Stimulated activated CD8-positive, alpha-beta memory T cell treated with anti-CD3 and anti-CD28 coated beads, Interleukin-4, amount 100 ng/mL, for 24 hours (primary cell): ENCODE measurements around the gene PPM1B.
"Not testable (repeated sequence)": the region's sequence is repeated elsewhere in the genome, so short reads cannot be mapped to it uniquely, and the experiment has no call there.

Source experiments
- DNase-seq: peaks from one replicate; pipeline ENCODE4 v3.0.0-alpha.2; 2020; ENCODE audit warnings: low read depth

PPM1B gene

DNA sequence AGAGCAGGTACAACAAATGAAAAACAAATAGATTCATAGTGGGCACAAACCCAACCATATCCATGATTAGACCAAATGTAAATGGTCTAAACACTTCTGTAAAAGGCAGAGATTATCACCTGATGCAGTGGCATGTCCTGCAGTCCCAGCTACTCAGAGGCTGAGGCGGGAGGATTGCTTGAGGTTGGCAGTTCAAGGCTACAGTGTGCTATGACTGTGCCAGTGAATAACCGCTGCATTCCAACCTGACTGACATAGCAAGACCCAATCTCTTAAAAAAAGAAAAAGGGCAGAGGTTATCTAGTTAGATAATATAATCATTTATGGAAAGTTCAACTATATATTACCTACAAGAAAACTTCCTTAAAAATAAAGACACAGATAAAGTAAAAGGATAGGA lies 85.3 kb downstream of the PPM1B start:
- no peak for DNase-seq

DNA sequence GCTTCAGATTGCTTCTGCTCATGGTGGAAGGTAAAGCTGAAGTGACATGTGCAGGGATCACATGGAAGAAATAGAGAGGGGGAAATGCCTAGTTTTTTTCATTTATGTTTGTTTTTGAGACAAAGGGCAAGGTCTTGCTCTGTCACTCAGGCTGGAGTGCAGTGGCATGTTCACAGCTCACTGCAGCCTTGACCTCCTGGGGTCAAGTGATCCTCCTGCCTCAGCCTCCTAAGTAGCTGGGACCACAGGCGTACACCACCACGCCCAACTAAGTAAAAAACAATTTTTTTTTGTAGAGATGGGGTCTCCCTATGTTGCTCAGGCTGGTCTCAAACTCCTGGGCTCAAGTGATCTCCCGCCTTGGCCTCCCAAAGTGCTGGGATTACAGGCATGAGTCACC lies 87.0 kb downstream of the PPM1B start:
- DNase-seq = not testable (repeated sequence)

DNA sequence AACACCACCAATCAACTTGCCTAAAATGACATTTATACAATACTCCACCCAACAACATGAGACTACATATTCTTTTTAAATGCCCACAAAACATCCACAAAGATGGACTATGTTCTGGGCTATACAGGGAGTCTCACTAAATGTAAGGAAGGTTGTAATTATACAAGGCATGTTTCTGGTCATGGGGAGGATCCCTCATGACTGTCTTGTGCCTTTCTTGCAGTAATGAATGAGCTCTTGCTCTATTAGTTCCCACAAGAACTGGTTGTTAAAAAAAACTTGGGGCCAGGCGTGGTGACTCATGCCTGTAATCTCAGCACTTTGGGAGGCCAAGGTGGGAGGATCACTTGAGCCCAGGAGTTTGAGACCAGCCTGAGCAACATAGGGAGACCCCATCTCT lies 89.1 kb downstream of the PPM1B start:
- DNase-seq = not testable (repeated sequence)

DNA sequence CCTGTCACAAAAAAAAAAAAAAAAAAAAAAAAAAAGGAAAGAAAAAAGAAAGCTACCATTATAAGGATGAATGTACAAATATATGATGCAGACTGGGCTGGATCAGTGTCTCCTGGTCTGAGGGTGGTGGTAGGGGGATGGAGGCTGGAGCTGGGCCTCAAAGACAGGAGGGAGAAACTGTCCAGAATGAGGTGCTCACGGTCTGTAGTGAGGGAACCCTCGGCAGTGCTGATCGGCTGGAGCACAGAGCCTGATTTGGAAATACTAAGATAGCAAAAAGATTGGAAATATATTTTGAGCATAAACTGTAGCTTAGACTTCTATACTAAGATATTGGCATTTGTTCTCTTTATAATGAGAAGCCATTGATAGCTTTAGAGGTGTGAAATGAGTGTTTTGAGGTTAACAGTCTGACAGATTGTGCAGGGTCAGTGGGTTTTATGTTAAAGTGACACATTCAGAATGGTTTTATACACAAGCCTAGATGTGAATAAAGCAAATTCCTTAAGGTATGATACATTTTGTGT lies 98.7 kb downstream of the PPM1B start:
- no peak for DNase-seq

DNA sequence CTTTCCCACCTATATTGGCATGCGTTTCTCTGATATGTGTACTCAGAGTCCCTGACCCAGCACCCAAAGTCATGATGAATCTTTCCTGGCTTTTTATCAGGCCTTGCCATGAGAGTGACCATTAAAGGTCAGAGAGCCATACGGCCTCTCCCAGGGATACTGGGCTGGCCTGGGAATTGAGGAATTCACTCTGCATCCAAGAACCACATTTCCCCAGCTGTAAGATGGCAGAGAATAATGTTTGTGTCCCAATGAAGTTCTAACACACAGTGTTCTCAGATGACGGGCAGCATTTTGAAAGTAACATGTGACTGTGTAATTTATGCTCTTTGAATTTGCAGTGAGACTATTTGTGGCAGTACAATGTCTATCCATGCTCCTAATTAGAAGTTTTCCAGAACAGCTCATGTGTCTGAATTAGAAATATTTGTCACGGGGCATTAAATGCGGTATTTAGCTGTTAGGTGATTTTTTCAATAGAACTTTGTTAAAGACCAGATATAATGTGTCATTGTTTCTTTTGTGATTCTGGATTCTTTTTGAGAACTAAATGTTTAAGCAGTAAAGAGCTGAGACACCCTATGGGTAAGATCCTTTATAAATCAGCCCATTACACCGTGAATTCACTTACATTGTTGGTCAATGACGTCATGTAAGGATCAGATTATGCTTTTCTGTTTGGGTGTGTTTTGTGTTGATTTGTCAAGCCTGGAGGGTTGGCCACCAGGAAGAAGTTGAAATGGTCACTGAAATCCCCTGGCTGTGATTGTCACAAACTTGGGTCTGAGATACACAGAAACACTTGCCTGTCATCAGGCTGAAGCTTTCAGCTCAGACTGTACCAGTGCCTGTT lies 99.3 kb downstream of the PPM1B start:
- no peak for DNase-seq

DNA sequence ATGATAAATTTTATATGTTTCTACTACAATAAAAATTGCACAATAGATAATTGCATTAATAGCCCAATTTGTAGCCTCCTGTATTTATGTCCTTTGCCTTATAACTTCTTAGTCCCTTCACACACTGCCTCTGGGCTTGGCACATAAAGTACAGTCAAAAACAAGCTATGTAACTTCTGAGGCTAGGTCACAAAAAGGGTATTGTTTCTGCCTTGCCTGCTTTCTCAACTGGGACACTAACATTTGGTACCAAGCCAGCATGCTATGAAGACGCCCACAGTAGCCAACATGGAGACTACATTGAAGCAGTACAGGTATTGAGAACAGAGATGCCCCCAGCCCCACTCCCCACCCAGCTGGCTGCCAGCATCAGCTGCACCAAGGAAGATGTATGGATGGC lies 101.2 kb downstream of the PPM1B start:
- no peak for DNase-seq

DNA sequence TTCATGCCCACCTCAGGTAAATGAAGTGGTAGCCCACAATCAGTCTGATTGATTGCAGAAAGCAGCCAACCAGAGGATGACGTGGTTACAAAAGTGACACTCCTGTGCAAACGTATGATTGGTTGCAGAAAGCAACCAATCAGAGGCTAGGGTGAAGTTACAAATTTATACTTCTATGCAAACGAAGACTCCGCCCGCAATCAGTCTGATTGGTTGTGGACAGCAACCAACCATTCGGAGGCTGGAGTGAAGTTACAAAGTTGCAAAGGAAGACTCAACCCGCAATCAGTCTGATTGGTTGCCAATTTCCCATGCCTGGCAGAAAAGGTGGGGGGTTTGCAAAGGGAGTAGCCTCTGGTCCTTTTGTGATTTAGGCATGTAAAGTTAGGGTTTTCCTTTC lies 102.6 kb downstream of the PPM1B start:
- DNase-seq = no peak

DNA sequence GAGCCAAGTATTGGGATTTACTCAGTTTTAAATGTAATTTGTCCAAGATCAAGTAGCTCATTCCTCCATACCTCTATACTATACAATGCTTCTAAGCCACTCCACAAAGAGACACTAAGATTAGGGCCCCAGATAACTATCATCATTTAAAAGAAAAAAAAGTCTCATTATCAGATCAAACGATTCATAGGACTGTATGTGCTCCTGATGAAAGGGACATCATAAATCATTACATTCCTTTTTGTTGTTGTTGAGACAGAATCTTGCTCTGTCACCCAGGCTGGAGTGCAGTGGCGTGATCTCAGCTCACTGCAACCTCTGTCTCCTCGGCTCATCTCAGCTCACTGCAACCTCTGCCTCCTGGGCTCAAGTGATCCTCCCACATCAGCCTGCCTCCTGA lies 104.4 kb downstream of the PPM1B start:
- no peak for DNase-seq

DNA sequence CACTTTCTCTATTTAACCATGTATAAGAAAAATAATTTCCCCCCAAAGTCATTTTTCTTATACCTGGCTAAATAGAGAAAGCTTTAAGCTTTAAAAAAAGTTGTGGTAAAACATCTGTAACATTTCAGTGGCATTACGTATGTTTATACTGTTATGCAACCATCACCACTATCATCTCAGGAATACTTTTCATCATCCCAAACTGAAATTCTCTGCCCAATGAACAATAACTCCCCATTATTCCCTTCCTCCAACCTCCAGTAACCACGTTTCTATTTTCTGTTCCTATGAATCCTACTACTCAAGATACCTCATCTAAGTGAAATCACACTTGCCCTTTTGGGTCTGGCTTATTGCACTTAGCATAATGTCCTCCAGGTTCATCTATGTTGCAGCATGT lies 104.9 kb downstream of the PPM1B start:
- DNase-seq = no peak

DNA sequence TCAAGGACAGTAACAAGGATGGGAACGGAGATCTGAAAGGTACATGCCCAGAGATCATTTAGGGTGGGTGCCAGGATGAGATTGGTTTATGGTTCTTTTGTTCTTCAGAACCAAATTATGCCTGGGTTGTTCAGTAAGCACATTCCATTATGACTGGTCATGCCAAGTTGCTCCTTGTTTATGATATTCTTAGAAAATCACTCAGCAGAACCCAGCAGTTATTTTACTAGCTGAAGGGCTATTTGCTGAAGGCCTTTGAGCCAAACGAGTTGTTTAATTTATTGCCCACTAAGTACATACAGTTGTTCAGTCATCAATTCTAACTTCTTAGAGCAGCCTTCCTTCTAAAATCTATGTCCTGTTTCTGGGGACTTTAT lies 107.2 kb downstream of the PPM1B start:
- no peak for DNase-seq

DNA sequence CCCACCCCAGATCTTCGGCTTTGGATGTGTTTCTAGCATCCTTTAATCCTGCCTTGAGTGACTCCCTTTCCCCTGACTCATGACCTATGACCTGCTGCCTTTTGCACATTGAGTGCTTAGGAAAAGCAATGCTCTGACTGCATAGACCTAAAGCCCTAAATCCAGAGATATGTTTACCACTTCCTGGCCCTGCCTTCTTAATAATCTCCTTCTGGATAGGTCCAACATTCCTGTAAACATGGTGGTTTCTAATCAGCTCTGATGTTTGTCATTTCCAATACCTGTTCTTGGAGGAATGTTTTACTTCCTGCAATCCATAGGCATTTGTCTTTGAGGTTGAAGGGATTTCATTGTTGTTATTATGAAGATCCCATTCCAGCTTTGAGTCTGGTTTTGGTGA lies 108.9 kb downstream of the PPM1B start:
- no peak for DNase-seq

DNA sequence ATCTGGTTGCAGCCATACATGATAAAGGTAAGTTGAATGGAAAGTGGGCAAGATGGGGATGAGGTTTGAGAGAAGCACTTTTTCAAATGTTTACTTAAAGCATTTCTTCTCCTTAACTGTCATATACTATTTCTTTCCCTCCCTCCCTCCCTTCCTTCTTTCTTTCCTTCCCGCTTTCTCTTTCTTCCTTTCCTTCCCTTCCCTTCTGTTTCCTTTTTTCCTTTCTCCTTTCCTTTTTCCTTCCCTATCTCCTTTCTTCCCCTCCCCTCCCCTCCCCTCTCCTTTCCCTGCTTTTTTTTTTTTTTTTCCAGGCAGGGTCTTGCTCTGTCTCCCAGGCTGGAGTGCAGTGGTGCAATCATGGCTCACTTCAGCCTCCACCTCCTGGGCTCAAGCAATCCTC lies 112.2 kb downstream of the PPM1B start:
- DNase-seq = no peak
